BE2C (cell line): Measurements from ENCODE around the gene ANKRD62.
"Not testable (repeated sequence)": the region's sequence is repeated elsewhere in the genome, so short reads cannot be mapped to it uniquely, and the experiment has no call there.

Experiments
- DNase-seq: peaks from one replicate; pipeline ENCODE4 v3.0.0-alpha.2; 2020
- H3K27me3 ChIP-seq: fragments of 250-450 bp; sonication (Bioruptor Pico); 2 replicates; pipeline ENCODE4 v1.5.1; 2020; ENCODE audit warnings: mild to moderate bottlenecking
- H3K36me3 ChIP-seq: fragments of 250-450 bp; sonication (Bioruptor Pico); 2 replicates; pipeline ENCODE4 v1.5.1; 2020; ENCODE audit warnings: mild to moderate bottlenecking
- H3K4me1 ChIP-seq: fragments of 250-450 bp; sonication (Bioruptor Pico); 2 replicates; pipeline ENCODE4 v1.5.1; 2020
- H3K4me3 ChIP-seq: 2 replicates; pipeline ENCODE4 v1.5.1; 2011; ENCODE audit warnings: low read depth, low read length
- H3K9me3 ChIP-seq: fragments of 250-450 bp; sonication (Bioruptor Pico); 2 replicates; pipeline ENCODE4 v1.5.1; 2020
- TF ChIP-seq, protein P1 (sequence below): IDR thresholded peaks from 2 replicates; pipeline ENCODE4 v1.5.1; 2012; ENCODE audit warnings: mild to moderate bottlenecking, low read depth, low read length

The ANKRD62 gene

DNA sequence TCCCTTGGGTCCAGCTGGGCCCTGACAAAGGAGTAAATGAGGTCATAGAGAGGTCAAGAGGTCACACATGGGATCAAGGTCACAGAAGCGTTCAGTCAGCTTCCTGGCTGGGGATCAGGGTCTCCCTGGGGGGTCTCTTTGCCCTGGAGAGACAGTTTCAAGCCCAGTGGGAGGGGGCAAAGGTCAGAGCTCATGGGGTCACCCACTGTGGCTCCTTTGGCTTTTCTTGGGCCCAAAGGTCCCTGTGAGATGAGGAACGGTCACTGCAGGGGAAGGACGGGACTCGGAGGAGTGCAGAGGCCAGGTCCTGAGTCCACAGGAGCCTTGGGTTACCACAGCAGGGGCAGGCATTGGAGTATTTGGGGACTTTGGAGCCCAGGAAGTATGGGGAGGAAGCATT lies 30.7 kb upstream of the ANKRD62 start:
- H3K36me3 ChIP-seq, result no peaks in the 10 kb centered on the region

GRCh38 chr18:12064086-12064763 lies 29.4 kb upstream of the ANKRD62 start:
- no peak for DNase-seq
- no peaks in the 10 kb centered on the region for H3K9me3 ChIP-seq
- TF ChIP-seq, protein P1, sequence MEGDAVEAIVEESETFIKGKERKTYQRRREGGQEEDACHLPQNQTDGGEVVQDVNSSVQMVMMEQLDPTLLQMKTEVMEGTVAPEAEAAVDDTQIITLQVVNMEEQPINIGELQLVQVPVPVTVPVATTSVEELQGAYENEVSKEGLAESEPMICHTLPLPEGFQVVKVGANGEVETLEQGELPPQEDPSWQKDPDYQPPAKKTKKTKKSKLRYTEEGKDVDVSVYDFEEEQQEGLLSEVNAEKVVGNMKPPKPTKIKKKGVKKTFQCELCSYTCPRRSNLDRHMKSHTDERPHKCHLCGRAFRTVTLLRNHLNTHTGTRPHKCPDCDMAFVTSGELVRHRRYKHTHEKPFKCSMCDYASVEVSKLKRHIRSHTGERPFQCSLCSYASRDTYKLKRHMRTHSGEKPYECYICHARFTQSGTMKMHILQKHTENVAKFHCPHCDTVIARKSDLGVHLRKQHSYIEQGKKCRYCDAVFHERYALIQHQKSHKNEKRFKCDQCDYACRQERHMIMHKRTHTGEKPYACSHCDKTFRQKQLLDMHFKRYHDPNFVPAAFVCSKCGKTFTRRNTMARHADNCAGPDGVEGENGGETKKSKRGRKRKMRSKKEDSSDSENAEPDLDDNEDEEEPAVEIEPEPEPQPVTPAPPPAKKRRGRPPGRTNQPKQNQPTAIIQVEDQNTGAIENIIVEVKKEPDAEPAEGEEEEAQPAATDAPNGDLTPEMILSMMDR, result no peak

More for the DNA sequence above, 30.7 kb upstream of the ANKRD62 start:
- Histone ChIP-seq H3K9me3 (no peaks in the 10 kb centered on the region), H3K4me1 (no peaks in the 10 kb centered on the region), H3K27me3 (no peaks in the 10 kb centered on the region), H3K4me3 (no peak overlapping the region)
- no peak for DNase-seq
- TF ChIP-seq, protein P1, result no peak

DNA sequence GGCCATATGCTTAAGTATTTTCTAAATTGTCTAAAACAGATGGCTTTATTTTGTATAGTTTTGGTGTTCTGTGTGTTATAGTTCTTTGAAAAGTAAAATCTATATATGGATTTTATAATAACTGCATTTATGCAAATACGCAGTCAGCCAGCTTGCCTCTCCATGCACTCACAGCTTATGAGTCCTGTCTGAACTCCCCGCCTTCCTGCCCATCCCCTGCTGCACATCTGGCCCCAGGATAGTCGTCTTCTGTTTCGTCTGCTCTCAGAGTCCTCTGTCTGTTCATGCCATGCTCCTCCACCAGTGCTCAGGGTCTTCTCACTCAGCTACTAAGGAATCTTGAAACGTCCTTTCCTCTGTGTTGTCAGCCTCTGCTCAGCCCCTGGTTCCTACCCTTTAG lies 28.2 kb upstream of the ANKRD62 start:
- H3K27me3 ChIP-seq, result no peaks in the 10 kb centered on the region
- no peaks in the 10 kb centered on the region for H3K4me1 ChIP-seq
- no peak overlapping the region for H3K4me3 ChIP-seq
- DNase-seq, result no peak
- no peaks in the 10 kb centered on the region for H3K36me3 ChIP-seq
- TF ChIP-seq, protein P1, result no peak
- H3K9me3 ChIP-seq, result no peaks in the 10 kb centered on the region

More at GRCh38 chr18:12064086-12064763, 29.4 kb upstream of the ANKRD62 start:
- no peaks in the 10 kb centered on the region for H3K4me1 ChIP-seq
- no peak overlapping the region for H3K4me3 ChIP-seq
- H3K27me3 ChIP-seq, result no peaks in the 10 kb centered on the region
- no peaks in the 10 kb centered on the region for H3K36me3 ChIP-seq

DNA sequence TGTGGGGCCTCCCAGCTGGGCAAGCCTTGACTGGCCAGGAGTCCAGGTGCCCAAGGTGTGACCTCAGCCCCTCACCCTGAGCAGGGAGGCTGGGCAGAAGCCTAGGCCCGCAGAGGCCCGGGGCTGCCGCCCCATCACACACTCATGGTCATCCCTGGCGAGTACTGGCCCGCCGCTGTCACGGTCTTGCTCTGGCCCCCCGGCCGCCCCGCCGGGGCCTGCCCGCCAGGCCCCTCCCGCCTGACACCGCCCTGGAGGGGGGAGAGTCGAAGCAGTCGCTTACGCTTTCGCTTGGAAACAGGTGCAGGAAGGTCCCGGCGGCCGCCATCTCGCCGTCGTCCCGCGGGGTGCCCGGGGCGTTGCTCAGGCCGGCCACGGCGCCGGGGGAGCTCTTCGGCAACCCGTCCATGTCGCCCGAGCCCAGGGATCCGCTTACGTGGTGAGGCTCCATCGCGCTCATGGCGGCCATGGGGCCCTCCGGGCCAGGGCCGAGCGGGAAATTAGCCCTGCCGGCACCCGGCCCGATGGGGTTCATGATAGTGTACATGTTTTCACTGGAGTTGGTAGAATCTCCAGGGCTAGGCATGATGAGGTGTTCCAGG lies 26.6 kb upstream of the ANKRD62 start:
- Histone ChIP-seq H3K4me1 (no peaks in the 10 kb centered on the region), H3K36me3 (no peaks in the 10 kb centered on the region), H3K27me3 (no peaks in the 10 kb centered on the region), H3K9me3 (no peaks in the 10 kb centered on the region), H3K4me3 (no peak overlapping the region)
- TF ChIP-seq, protein P1, result no peak
- no peak for DNase-seq

DNA sequence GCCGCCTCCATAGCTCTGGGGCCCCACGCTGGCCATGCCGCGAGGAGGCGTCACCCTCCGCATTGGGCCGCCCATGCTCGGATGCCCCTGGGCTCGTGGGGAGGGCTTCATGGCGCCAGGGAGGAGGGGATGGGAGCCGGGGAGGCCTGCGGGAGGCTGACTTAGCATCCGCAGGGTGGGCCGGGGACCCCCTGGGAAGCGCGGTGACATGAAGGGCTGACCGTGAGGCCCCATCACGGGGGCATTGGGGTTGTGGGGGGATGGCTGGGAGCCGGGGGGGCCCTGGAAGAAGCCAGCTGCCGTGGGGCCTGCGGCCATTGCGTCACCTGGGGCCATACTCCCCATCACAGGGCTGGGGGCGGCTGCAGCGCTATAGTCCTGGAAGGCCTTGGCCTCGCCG lies 26.0 kb upstream of the ANKRD62 start:
- no peaks in the 10 kb centered on the region for H3K27me3 ChIP-seq
- no peak for DNase-seq
- H3K9me3 ChIP-seq, result no peaks in the 10 kb centered on the region
- H3K4me3 ChIP-seq, result no peak overlapping the region
- no peaks in the 10 kb centered on the region for H3K36me3 ChIP-seq
- TF ChIP-seq, protein P1, result no peak
- H3K4me1 ChIP-seq, result no peaks in the 10 kb centered on the region

DNA sequence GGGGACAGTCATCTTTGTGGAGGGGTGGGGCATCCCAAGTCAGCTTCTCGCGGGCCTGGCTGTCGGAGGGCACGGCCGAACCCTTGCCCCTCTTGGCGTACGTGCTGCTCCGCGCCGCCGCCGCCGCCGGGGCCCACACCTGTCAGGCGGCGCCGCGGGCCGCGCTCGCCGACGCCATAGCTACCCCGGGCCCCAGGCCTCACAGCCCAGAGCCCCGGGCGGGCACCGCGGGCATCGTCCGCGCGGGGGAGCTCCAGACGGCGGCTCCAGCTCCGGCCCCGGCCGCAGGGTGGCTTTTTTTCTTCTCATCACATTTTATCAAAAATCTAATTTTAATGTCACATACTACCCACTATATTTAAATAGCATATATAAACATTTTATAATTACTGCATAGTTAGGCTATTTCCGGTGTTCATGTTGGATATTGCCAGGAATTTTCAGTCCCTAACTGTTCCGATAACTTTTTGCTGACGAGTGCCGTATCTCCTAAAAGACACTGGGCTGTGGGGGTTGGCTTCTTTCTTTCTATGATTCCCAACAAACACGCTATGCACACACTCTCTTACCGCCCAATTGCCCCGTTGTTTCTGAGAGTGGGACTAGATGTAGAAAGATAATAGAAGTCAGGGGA lies 25.2 kb upstream of the ANKRD62 start:
- not testable (repeated sequence) for H3K36me3 ChIP-seq, H3K4me1 ChIP-seq, H3K9me3 ChIP-seq, H3K4me3 ChIP-seq, H3K27me3 ChIP-seq, DNase-seq
